HepG2 (cell line): ENCODE results near the gene CYP2W1. TPM values are rescaled to one million over a fixed set of nuclear protein-coding genes. Genes with fewer than 3 reads are reported as not detected.
A peak's percentile ranks its signal among the peaks of the same experiment; 100 is the strongest.

Experiments used
- BCL6 ChIP-seq: IDR thresholded peaks from 2 replicates; pipeline ENCODE4 v1.6.1; 2016; ENCODE audit warnings: missing genetic modification reagents, missing compliant biosample characterization
- ERF ChIP-seq: IDR thresholded peaks from 2 replicates; pipeline ENCODE4 v1.6.1; 2018; ENCODE audit warnings: missing biosample characterization, missing genetic modification reagents
- KDM2A ChIP-seq: sonication (generic); formaldehyde crosslinking; IDR thresholded peaks from 2 replicates; pipeline ENCODE4 v1.4.0; 2020; ENCODE audit warnings: low read depth, missing genetic modification reagents, borderline replicate concordance
- KDM3A ChIP-seq: IDR thresholded peaks from 2 replicates; pipeline ENCODE4 v1.6.1; 2018; ENCODE audit warnings: low read depth, missing compliant biosample characterization
- MAFG ChIP-seq: sonication (generic); formaldehyde crosslinking; IDR thresholded peaks from 2 replicates; pipeline ENCODE4 v1.5.1; 2020; ENCODE audit warnings: mild to moderate bottlenecking, missing genetic modification reagents
- SALL1 ChIP-seq: sonication (generic); formaldehyde crosslinking; IDR thresholded peaks from 2 replicates; pipeline ENCODE4 v1.8.0; 2022; ENCODE audit warnings: mild to moderate bottlenecking, missing genetic modification reagents
- ZFP90 ChIP-seq: sonication (generic); formaldehyde crosslinking; IDR thresholded peaks from 2 replicates; pipeline ENCODE4 v1.8.0; 2022; ENCODE audit warnings: missing genetic modification reagents, mild to moderate bottlenecking, inconsistent platforms, borderline replicate concordance
- ZGPAT ChIP-seq: IDR thresholded peaks from 2 replicates; pipeline ENCODE4 v1.6.1; 2016; ENCODE audit warnings: mild to moderate bottlenecking
- ZMYM3 ChIP-seq: sonication (generic); formaldehyde crosslinking; IDR thresholded peaks from 2 replicates; pipeline ENCODE4 v1.5.1; 2020; ENCODE audit warnings: mild to moderate bottlenecking, missing genetic modification reagents
- ZNF224 ChIP-seq: sonication (generic); formaldehyde crosslinking; IDR thresholded peaks from 2 replicates; pipeline ENCODE4 v1.5.0; 2020; ENCODE audit warnings: mild to moderate bottlenecking, missing genetic modification reagents
- ZNF510 ChIP-seq: sonication (generic); formaldehyde crosslinking; IDR thresholded peaks from 2 replicates; pipeline ENCODE4 v1.4.0; 2020; ENCODE audit warnings: low read depth, mild to moderate bottlenecking, missing genetic modification reagents
- ZNF574 ChIP-seq: sonication (generic); formaldehyde crosslinking; IDR thresholded peaks from 2 replicates; pipeline ENCODE4 v1.4.0; 2020; ENCODE audit warnings: missing genetic modification reagents
- ZNF687 ChIP-seq: sonication (generic); formaldehyde crosslinking; IDR thresholded peaks from 2 replicates; pipeline ENCODE4 v1.5.1; 2020; ENCODE audit warnings: mild to moderate bottlenecking, missing genetic modification reagents, moderate library complexity
- ZNF792 ChIP-seq: IDR thresholded peaks from 2 replicates; pipeline ENCODE4 v1.6.1; 2016
- polyA plus RNA-seq, 8 experiments: library from polyadenylated mRNA; depleted of rRNA in 3 of 8; stranded (reverse) in 7 of 8; unstranded in 1 of 8; fragments of >200 nt; fragmentation: Illumina TruSeq in 4 of 8; extraction: Trizol in 4 of 8; gene quantifications; 2 replicates each; pipeline versions ENCODE4 v1.2.1 to v1.2.3, GENCODE V29; 2011 to 2016; ENCODE audit warnings: low read depth in 4 of 8, missing spikeins in 1 of 8, mixed read lengths in 1 of 8; ENCODE audit not compliant: insufficient read depth in 1 of 8
- total RNA-seq, 5 experiments: library from RNA; depleted of rRNA; stranded (reverse); fragments of >200 nt; fragmentation: Illumina TruSeq; extraction: Trizol; gene quantifications; 2 replicates each; pipeline ENCODE4 v1.2.3, GENCODE V29; 2016; ENCODE audit warnings: low read depth in 1 of 5
- TF ChIP-seq, protein P1 (sequence below): sonication (generic); formaldehyde crosslinking; IDR thresholded peaks from 2 replicates; pipeline ENCODE4 v1.4.0; 2020; ENCODE audit warnings: missing genetic modification reagents
- TF ChIP-seq, protein P2 (sequence below): sonication (generic); formaldehyde crosslinking; IDR thresholded peaks from 2 replicates; pipeline ENCODE4 v1.5.0; 2020; ENCODE audit warnings: mild to moderate bottlenecking, missing genetic modification reagents, moderate library complexity

CYP2W1 gene
- total and polyA plus RNA-seq, 2 of the 13 experiments (the other 11 are each of a cell fraction or from before 2014, with no cell fraction given): 19.5 to 31.7 TPM

DNA sequence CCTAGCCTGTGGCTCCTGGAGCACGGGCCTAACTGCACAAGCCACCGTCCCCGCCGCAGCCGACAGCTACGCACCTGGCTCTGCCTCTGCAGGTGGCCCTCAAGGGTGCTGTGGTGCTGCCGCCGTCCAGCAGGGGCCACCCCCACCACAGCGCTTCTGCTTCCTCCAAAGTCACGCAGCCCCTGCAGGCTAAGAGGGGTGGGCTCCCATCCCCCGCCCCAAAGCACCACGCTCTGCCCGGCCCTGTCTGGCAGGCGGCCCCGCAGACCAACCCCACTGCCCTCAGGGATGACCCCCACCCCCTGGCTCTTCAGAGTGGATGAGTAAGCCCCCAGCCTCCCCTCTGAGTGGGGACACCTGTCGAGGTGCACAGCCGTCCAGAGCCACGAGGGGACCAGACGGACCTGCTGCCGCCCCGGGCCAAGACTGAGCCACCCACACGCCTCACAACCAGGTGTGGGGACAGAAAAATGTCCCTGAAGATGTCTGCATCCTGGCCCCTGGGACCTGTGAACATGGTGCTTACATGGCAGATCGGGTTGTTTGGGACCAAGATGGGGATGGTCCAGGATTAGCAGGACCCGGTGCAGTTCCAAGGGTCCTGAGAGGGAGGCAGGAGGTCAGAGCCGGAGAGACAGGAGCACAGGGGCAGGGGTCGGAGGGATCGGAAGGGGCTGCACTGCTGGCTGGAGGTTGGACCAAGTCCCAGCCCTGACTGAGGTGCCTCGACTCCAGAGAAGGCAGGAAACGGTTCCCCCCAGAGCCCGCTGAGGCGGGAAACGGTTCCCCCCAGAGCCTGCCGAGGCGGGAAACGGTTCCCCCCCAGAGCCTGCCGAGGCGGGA, 19.5 kb upstream of the CYP2W1 start (continued):
- TF ChIP-seq, protein P1, sequence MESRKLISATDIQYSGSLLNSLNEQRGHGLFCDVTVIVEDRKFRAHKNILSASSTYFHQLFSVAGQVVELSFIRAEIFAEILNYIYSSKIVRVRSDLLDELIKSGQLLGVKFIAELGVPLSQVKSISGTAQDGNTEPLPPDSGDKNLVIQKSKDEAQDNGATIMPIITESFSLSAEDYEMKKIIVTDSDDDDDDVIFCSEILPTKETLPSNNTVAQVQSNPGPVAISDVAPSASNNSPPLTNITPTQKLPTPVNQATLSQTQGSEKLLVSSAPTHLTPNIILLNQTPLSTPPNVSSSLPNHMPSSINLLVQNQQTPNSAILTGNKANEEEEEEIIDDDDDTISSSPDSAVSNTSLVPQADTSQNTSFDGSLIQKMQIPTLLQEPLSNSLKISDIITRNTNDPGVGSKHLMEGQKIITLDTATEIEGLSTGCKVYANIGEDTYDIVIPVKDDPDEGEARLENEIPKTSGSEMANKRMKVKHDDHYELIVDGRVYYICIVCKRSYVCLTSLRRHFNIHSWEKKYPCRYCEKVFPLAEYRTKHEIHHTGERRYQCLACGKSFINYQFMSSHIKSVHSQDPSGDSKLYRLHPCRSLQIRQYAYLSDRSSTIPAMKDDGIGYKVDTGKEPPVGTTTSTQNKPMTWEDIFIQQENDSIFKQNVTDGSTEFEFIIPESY (CRISPR knock-in tag): 0 out of 2 replicates have a peak, but pooled peaks have one; percentile 30
- TF ChIP-seq ZNF687 (CRISPR knock-in tag) (peak; percentile 81), KDM3A (CRISPR knock-in tag) (peak; percentile 25; the same call in 1 of the 2 replicates), BCL6 (CRISPR knock-in tag) (no peak), MAFG (CRISPR knock-in tag) (0 out of 2 replicates have a peak, but pooled peaks have one; percentile 19), KDM2A (CRISPR knock-in tag) (peak; percentile 86), SALL1 (peak; percentile 51), ZNF510 (CRISPR knock-in tag) (peak; percentile 4; the same call in 1 of the 2 replicates), ZMYM3 (CRISPR knock-in tag) (0 out of 2 replicates have a peak, but pooled peaks have one; percentile 9), ERF (0 out of 2 replicates have a peak, but pooled peaks have one; percentile 40), ZNF792 (CRISPR knock-in tag) (no peak), ZFP90 (CRISPR knock-in tag) (0 out of 2 replicates have a peak, but pooled peaks have one; percentile 75), ZGPAT (no peak), ZNF224 (0 out of 2 replicates have a peak, but pooled peaks have one; percentile 39), ZNF574 (CRISPR knock-in tag) (peak; percentile 62)
- TF ChIP-seq, protein P2, sequence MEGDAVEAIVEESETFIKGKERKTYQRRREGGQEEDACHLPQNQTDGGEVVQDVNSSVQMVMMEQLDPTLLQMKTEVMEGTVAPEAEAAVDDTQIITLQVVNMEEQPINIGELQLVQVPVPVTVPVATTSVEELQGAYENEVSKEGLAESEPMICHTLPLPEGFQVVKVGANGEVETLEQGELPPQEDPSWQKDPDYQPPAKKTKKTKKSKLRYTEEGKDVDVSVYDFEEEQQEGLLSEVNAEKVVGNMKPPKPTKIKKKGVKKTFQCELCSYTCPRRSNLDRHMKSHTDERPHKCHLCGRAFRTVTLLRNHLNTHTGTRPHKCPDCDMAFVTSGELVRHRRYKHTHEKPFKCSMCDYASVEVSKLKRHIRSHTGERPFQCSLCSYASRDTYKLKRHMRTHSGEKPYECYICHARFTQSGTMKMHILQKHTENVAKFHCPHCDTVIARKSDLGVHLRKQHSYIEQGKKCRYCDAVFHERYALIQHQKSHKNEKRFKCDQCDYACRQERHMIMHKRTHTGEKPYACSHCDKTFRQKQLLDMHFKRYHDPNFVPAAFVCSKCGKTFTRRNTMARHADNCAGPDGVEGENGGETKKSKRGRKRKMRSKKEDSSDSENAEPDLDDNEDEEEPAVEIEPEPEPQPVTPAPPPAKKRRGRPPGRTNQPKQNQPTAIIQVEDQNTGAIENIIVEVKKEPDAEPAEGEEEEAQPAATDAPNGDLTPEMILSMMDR (CRISPR knock-in tag): peak; percentile 88
